ACC112 (cell line): ENCODE results near the gene BCS1L.
A peak's percentile ranks its signal among the peaks of the same experiment; 100 is the strongest.
"Not testable (repeated sequence)": the region's sequence is repeated elsewhere in the genome, so short reads cannot be mapped to it uniquely, and the experiment has no call there.

Experiments
- H2AFZ ChIP-seq: fragments of 200-600 bp; sonication (generic); one replicate; pipeline ENCODE4 v1.6.0; 2017; ENCODE audit warnings: antibody characterized with exemption, low read length; ENCODE audit not compliant: unreplicated experiment
- H3K27ac ChIP-seq: fragments of 200-600 bp; sonication (generic); 2 replicates; pipeline ENCODE4 v1.5.1; 2014; ENCODE audit warnings: low read depth, mild to moderate bottlenecking, antibody characterized with exemption, low read length, moderate library complexity
- H3K27me3 ChIP-seq: fragments of 200-600 bp; sonication (generic); 2 replicates; pipeline ENCODE4 v1.6.1; 2014; ENCODE audit warnings: mild to moderate bottlenecking, antibody characterized with exemption, low read length, moderate library complexity, mixed read lengths; ENCODE audit not compliant: insufficient read depth
- H3K36me3 ChIP-seq: fragments of 200-600 bp; sonication (generic); 2 replicates; pipeline ENCODE4 v1.6.1; 2016; ENCODE audit warnings: mild to moderate bottlenecking, antibody characterized with exemption, low read length, moderate library complexity, mixed read lengths; ENCODE audit not compliant: insufficient read depth
- H3K4me1 ChIP-seq: fragments of 200-600 bp; sonication (generic); one replicate; pipeline ENCODE4 v1.6.1; 2016; ENCODE audit warnings: low read length, mixed read lengths; ENCODE audit not compliant: insufficient read depth, unreplicated experiment, control insufficient read depth
- H3K4me3 ChIP-seq: fragments of 200-600 bp; sonication (generic); 2 replicates; pipeline ENCODE4 v1.5.1; 2014; ENCODE audit warnings: mild to moderate bottlenecking, low read depth, low read length
- H3K79me2 ChIP-seq: fragments of 200-600 bp; sonication (generic); one replicate; pipeline ENCODE4 v1.6.0; 2016; ENCODE audit warnings: low read length; ENCODE audit not compliant: control insufficient read depth, unreplicated experiment, insufficient read depth

Gene BCS1L

DNA sequence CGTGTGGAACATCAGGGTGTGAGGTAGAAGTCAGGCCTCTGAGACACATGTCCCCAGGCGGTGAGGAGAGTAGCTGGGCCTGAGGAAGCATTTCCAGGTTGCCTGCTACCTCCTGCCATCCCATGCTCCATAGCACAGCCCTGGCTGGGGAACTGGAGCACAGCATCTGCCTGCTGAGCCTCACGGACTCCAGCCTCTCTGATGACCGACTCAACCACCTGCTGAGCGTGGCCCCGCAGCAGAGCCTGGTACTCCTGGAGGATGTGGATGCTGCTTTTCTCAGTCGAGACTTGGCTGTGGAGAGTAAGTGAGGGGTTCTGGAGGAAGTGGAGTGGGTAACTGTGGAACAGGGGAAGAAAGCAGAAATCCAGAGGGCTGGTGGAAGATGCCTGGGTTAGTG lies 2.9 kb downstream of the BCS1L start:
- H3K4me3 ChIP-seq, result no peak overlapping the region
- no peak overlapping the region for H2AFZ ChIP-seq
- H3K27ac ChIP-seq, result no peak overlapping the region
- H3K27me3 ChIP-seq, result no peaks in the 10 kb centered on the region
- peaks cover 3% of the 10 kb centered on the region for H3K4me1 ChIP-seq
- peaks cover 11% of the 10 kb centered on the region; the same call in 1 of the 2 replicates for H3K36me3 ChIP-seq
- peaks cover 24% of the 10 kb centered on the region for H3K79me2 ChIP-seq

DNA sequence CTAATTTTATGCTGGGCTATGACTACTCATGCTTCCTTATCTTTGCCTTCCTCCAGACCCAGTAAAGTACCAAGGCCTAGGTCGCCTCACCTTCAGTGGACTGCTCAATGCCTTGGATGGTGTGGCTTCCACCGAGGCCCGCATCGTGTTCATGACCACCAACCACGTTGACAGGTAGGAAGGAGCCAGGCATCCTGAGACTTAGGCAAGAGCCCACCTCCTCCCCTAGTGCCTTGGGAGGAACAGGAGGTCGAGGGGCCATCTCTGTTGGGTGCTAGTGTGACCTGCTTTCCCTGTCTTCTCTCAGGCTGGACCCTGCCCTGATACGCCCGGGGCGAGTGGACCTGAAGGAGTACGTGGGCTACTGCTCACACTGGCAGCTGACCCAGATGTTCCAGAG lies 3.3 kb downstream of the BCS1L start:
- no peak overlapping the region for H3K27ac ChIP-seq
- peaks cover 2% of the 10 kb centered on the region for H3K4me1 ChIP-seq
- H3K79me2 ChIP-seq, result peaks cover 22% of the 10 kb centered on the region
- H3K27me3 ChIP-seq, result no peaks in the 10 kb centered on the region
- no peak overlapping the region for H2AFZ ChIP-seq
- H3K4me3 ChIP-seq, result no peak overlapping the region
- H3K36me3 ChIP-seq, result peaks cover 15% of the 10 kb centered on the region; the same call in 1 of the 2 replicates

DNA sequence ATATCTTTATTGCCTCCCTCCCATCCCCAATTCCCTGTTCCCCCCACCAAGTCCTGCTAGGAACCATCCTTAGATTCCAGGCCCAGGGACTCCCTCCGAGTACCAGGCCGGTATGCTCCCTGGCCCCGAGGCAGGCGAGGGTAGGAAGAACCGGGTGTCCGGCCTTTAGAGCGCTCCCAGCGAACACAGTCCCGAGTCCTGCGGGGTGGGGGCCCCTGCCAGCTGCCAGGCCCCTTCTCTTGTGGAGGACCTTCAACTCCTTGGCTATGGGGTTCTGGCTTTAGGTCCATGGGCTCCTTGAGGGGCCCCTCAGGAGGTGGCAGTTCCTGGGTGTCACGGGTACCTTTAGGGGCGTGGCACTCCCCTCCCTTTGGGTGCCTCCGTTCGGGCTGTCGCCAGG lies 4.4 kb downstream of the BCS1L start:
- H3K27ac ChIP-seq, result no peak overlapping the region

DNA sequence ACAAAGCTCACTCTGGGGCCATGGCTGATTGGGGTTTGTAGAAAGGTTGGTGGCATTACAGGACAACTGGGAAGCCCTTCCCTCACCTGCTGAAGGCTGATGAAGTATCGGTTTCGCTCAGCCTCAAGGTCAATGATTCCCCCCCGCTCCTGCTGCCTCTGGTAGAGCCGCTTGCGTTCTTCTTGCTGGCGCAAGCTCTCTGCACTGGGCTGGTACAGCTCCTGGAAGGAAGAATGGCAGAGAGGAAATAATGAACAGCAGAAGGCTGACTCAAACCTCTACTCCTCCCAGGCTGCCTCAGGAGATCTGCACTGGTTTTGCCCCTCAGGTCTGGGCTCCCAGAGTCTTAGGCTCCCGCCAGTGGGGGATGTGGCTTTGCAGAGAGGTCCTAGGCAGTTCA lies 5.2 kb downstream of the BCS1L start:
- Histone ChIP-seq H3K27ac (no peak overlapping the region), H2AFZ (no peak overlapping the region), H3K36me3 (peaks cover 22% of the 10 kb centered on the region; the same call in 1 of the 2 replicates), H3K79me2 (peaks cover 19% of the 10 kb centered on the region), H3K27me3 (no peaks in the 10 kb centered on the region), H3K4me1 (peaks cover 3% of the 10 kb centered on the region), H3K4me3 (no peak overlapping the region)

More for the DNA sequence above, 4.4 kb downstream of the BCS1L start:
- H3K36me3 ChIP-seq, result peaks cover 22% of the 10 kb centered on the region; the same call in 1 of the 2 replicates
- no peaks in the 10 kb centered on the region for H3K27me3 ChIP-seq
- peaks cover 14% of the 10 kb centered on the region for H3K79me2 ChIP-seq
- no peak overlapping the region for H2AFZ ChIP-seq
- peaks cover under 1% of the 10 kb centered on the region for H3K4me1 ChIP-seq
- H3K4me3 ChIP-seq, result no peak overlapping the region

DNA sequence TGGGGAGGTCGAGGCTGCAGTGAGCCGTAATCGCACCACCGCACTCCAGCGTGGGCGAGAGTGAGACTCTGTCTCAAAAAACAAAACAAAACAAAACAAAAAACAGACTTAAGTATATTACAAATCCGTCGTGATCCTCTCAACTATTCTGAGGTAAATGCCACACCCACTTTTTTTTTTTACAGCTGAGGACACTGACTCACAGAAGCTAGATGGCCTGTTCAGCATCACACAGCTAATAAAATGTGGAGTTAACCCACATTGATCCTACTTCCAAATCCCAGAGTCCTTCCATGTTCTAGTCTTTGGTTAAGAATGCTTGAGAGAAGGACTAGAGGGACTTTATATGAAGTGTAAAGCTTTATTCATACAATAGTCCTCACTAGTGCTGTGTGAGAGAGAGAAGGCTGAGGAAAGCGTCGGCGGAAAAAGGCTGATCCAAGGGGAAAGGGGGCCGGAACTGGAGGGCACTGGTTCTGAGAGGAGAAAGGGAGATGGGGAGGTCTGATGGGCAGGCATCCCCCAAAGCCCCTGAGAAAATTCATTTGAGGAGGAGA lies 11.7 kb downstream of the BCS1L start:
- peaks cover 14% of the 10 kb centered on the region for H3K4me1 ChIP-seq
- no peaks in the 10 kb centered on the region for H3K27me3 ChIP-seq
- H3K79me2 ChIP-seq, result peaks cover 39% of the 10 kb centered on the region
- H3K36me3 ChIP-seq, result peaks cover 13% of the 10 kb centered on the region; the same call in 1 of the 2 replicates
- peak overlapping the region; percentile 93 for H3K4me3 ChIP-seq
- peak overlapping the region; percentile 81 for H3K27ac ChIP-seq
- H2AFZ ChIP-seq, result peak overlapping the region; percentile 71

DNA sequence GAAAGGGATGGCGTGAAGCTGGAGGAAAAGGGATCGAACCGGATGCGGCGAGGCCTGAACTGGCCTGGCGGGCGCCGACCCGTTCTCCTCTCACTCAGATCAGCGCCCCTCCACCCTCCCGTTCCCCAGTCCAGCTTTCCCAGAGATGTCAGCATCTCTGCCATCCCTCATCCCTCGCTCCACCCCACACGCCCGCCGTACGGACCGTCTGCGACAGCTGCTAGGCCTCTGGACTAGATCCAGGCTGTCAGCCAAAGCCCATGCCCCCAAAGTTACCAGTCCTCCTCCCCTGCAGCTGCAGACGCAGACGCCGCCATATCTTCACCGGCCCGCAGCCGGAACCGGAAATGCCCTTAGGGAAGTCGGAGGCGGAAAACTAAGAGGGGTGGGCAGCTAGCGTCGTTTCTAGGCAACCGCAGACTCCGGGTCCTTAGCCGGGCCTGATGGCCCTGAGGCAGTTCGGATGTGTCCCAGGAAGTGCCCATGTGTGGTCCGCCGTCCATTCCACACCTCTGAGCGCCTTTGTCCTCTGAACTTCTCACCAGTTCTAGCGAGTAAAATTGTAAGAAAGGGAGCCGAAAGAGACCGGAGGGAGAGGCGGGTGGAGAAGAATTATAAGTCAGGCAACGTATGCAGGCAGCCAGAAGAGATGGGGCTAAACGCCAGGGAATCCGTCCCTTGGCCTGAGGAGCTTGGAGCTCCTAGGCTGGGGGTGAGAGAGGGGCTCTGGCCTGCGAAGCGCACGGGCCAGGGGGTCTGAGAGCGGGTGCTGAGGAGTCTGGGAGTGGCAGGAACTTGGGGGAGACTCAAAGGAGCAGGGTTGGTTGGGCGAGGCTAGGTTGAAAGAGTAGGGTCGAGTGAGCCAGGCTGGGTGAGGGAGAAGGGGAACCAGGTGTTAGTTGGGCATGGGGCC lies 12.4 kb downstream of the BCS1L start, which contains the start of the genes RNF25 and STK36:
RNF25 (minus strand) TSS at position 349 of the 913 bp plus-strand sequence; CDS start at position 317, 32 bp downstream.
STK36 (plus strand) TSS at position 433 of the 913 bp plus-strand sequence. CDS start 744 bp downstream, outside the sequence.
- H2AFZ ChIP-seq, result peak within 1 kb of the TSS; percentile 83

DNA sequence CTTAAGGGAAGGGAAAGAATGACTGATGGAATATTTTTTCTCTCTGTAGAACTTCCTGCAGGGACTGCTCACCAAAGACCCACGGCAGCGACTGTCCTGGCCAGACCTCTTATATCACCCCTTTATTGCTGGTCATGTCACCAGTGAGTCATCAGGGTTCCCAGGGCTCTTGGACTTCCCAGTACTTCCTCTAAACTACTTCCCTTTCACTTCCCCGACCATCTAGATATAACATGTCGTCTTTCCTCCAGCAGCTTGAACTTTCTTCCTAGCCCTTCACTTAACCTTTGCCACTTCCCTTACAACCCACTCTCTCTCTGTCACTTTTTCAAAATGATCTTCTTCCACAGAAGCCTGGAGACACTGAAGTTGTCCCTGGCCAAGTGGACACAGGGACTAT lies 19.6 kb downstream of the BCS1L start:
- H3K27ac ChIP-seq, result no peak overlapping the region
- no peaks in the 10 kb centered on the region for H3K79me2 ChIP-seq

More for the DNA sequence above, 12.4 kb downstream of the BCS1L start, which contains the start of the genes RNF25 and STK36:
- Histone ChIP-seq H3K27me3 (no peaks in the 10 kb centered on the region), H3K4me1 (peaks cover 14% of the 10 kb centered on the region), H3K36me3 (peaks cover 13% of the 10 kb centered on the region; the same call in 1 of the 2 replicates), H3K4me3 (peak within 1 kb of the TSS; percentile 93), H3K79me2 (peaks cover 39% of the 10 kb centered on the region), H3K27ac (peak within 1 kb of the TSS; percentile 81)

DNA sequence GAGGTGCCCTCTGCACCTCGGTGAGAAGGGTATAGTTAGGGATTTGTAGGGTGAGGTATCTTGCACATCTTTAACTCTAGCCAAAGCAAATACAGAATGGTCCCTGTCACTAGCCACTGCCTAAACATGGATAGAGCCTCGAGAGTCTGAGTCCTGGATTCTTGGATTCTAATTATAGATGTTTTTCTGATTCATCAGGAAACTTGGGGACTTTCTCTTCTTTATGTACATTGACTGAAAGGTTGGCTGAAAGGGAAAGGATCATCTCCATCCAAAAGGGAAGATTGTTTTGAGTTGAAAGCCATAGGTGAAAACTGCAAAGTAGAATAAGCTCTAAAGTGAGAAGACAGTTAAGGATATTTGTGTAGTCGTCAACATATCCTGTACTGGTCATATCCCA lies 20.6 kb downstream of the BCS1L start:
- Histone ChIP-seq H2AFZ (no peak overlapping the region), H3K4me3 (no peak overlapping the region), H3K27ac (no peak overlapping the region), H3K4me1 (peaks cover 10% of the 10 kb centered on the region), H3K79me2 (no peaks in the 10 kb centered on the region), H3K36me3 (peaks cover 2% of the 10 kb centered on the region; the same call in 1 of the 2 replicates), H3K27me3 (no peaks in the 10 kb centered on the region)

More for the DNA sequence above, 19.6 kb downstream of the BCS1L start:
- Histone ChIP-seq H3K4me3 (no peak overlapping the region), H3K4me1 (peaks cover 10% of the 10 kb centered on the region), H3K36me3 (no peaks in the 10 kb centered on the region; the same call in 1 of the 2 replicates), H2AFZ (no peak overlapping the region), H3K27me3 (no peaks in the 10 kb centered on the region)

DNA sequence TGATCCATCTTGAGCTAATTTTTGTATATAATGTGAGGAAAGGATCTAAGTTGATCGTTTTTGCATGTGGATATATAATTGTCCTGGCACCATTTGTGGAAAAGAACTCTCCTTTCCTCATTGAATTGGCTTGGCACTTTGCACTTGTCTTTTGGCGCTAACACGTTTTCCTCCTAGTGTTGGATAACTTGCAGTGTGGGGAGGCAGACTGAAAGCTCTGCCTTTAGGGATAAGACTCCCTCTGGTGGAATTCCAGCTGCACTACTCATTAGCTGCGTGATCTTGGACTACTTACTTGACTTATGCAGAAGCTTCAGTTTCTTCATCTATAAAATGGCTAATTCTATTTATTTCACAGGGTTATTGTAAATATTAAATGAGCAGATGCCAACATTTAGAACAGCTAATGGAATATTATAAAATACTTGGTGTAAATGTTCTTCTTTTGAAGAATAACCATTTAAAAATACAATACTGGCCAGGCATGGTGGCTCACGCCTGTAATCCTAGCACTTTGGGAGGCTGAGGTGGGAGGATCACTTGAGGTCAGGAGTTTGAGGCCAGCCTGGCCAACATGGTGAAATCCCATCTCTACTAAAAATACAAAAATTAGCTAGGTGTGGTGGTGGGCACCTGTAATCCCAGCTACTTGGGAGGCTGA lies 28.0 kb downstream of the BCS1L start:
- not testable (repeated sequence) for H3K27ac ChIP-seq, H2AFZ ChIP-seq, H3K4me3 ChIP-seq, H3K79me2 ChIP-seq, H3K4me1 ChIP-seq, H3K27me3 ChIP-seq, H3K36me3 ChIP-seq

DNA sequence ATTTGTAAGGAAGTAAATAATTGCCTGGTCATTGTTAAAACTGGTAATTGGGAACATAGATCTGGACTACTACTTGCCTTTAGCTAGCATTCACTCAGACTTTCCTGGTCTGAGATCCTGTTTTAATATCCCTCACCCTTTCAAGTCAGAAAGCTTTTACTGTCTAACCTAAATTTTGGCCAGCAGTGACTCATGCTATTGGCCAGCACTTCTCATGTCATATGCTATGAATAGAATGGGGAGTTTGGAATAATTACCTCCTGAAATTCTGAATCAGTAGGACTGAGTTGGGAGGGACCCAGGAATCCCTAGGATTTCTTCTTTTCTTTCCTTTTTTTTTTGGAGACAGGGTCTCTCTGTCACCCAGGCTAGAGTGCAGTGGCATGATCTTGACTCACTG lies 31.8 kb downstream of the BCS1L start:
- H3K27me3 ChIP-seq, result no peaks in the 10 kb centered on the region
- H3K79me2 ChIP-seq, result no peaks in the 10 kb centered on the region
- no peaks in the 10 kb centered on the region for H3K36me3 ChIP-seq
- H3K4me3 ChIP-seq, result no peak overlapping the region
- peaks cover 7% of the 10 kb centered on the region for H3K4me1 ChIP-seq
- H2AFZ ChIP-seq, result no peak overlapping the region
- no peak overlapping the region for H3K27ac ChIP-seq
